Activated naive CD4-positive, alpha-beta T cell treated with anti-CD3 and anti-CD28 coated beads, Interleukin-2, amount 50 U/mL, for 72 hours (primary cell): ENCODE measurements around the gene NOD1. TPM values are rescaled to one million over a fixed set of nuclear protein-coding genes. Genes with fewer than 3 reads are reported as not detected.
A peak's percentile ranks its signal among the peaks of the same experiment; 100 is the strongest.
"Not testable (repeated sequence)": the region's sequence is repeated elsewhere in the genome, so short reads cannot be mapped to it uniquely, and the experiment has no call there.

Source experiments
- ATAC-seq, 2 donors: fragments of 150-1000 bp; cut with Tn5 transposase; 2 replicates each; pipeline ENCODE4 v1.10.0; 2021; ENCODE audit warnings: mild to moderate bottlenecking in 2 of 2, moderate library complexity in 2 of 2
- DNase-seq, 2 donors: peaks; one replicate each; pipeline ENCODE4 v3.0.0; 2021 to 2022; ENCODE audit warnings: low spot score in 2 of 2
- H3K27ac Mint-ChIP-seq, 2 donors: one replicate each; pipeline ENCODE4 v1.8.0; 2022; ENCODE audit warnings: mild to moderate bottlenecking in 2 of 2, mixed read lengths in 2 of 2
- H3K36me3 Mint-ChIP-seq, 2 donors: one replicate each; pipeline ENCODE4 v1.8.0; 2022; ENCODE audit warnings: mixed read lengths in 2 of 2
- H3K9me3 Mint-ChIP-seq, 2 donors: one replicate each; pipeline ENCODE4 v1.8.0; 2022; ENCODE audit warnings: mixed read lengths in 2 of 2
- total RNA-seq, 2 donors: library from RNA; stranded (reverse); gene quantifications; one replicate each; pipeline ENCODE4 v1.2.3, GENCODE V29; 2022

NOD1 gene, protein sequence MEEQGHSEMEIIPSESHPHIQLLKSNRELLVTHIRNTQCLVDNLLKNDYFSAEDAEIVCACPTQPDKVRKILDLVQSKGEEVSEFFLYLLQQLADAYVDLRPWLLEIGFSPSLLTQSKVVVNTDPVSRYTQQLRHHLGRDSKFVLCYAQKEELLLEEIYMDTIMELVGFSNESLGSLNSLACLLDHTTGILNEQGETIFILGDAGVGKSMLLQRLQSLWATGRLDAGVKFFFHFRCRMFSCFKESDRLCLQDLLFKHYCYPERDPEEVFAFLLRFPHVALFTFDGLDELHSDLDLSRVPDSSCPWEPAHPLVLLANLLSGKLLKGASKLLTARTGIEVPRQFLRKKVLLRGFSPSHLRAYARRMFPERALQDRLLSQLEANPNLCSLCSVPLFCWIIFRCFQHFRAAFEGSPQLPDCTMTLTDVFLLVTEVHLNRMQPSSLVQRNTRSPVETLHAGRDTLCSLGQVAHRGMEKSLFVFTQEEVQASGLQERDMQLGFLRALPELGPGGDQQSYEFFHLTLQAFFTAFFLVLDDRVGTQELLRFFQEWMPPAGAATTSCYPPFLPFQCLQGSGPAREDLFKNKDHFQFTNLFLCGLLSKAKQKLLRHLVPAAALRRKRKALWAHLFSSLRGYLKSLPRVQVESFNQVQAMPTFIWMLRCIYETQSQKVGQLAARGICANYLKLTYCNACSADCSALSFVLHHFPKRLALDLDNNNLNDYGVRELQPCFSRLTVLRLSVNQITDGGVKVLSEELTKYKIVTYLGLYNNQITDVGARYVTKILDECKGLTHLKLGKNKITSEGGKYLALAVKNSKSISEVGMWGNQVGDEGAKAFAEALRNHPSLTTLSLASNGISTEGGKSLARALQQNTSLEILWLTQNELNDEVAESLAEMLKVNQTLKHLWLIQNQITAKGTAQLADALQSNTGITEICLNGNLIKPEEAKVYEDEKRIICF
- total RNA-seq, result 10 to 100 TPM in 1 of 2 donors, 1 to 10 TPM in 1; 8.2 to 17.2 TPM

DNA sequence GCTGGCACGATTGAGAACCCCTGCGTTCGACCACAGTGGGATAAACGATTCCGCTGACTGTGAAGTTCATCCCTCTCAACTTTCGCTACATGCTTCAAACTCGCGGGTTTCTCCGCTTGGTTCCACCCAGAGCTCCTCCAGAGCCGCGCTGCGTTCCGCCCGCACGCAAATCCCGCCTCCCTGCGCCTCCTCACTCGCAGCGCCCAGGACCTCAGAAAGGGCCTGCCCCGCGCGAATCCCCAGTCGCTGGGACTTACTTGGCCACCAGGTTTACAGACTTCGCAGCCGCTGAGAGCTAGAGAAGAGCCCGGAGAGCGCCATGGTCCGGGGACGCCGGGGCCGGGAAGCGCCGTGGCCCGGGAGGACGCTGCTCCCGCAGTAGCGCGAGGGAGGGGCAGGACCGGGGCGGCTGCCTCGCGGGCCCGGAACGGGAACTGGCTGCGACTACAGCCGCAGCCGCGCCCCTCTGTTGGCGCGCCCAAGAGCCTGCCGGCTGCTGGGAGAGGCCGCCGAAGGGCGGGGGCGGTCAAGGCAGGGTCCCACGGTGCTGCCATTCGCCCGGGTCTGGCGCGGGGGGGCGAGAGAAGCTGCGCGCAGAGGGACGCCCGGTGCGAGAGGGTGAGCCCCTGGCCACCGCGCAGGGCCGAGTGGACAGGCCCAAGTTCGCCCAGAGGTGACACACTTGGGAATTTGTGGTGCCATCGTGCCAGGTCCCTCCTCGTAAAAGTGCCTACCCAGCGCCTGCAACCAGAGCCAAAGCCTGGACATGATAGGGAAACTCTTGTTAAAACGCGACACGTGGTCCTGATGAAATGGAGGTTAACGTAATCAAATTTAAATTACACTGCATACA, at the start of gene NOD1:
TSS of gene NOD1 (minus strand) at position 436 of the 853 bp plus-strand sequence. CDS start 21,863 bp downstream, outside the sequence.
- H3K36me3 Mint-ChIP-seq, result peaks cover 8 to 31% of the 10 kb centered on the region in 2 donors
- DNase-seq (peak; percentile 74 to 77), ATAC-seq (peak; percentile 86 to 97)
- peaks cover 0 to 4% of the 10 kb centered on the region in 2 donors for H3K9me3 Mint-ChIP-seq
- peak within 1 kb of the TSS; percentile 79 to 91 for H3K27ac Mint-ChIP-seq

DNA sequence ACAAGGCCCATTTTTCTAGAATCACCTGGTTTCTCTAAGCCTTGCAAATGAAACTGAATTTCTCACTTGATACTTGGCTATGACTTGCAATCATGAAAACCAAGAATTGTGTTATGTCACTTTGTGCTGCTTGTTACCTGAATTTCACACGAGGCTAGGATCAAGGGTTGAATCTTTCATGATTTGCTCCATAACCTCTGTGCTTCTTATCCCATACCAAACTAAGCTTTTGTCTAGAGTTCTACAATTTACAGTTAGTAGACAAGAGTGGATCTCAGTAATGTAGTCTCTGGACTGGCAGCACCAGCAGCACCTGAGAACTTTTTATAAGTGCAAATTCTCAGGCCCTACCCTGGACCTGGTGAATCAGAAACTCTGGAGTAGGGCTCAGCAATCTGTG, 48.7 kb upstream of the NOD1 start:
- not testable (repeated sequence) for H3K36me3 Mint-ChIP-seq, H3K9me3 Mint-ChIP-seq, ATAC-seq, H3K27ac Mint-ChIP-seq, DNase-seq

DNA sequence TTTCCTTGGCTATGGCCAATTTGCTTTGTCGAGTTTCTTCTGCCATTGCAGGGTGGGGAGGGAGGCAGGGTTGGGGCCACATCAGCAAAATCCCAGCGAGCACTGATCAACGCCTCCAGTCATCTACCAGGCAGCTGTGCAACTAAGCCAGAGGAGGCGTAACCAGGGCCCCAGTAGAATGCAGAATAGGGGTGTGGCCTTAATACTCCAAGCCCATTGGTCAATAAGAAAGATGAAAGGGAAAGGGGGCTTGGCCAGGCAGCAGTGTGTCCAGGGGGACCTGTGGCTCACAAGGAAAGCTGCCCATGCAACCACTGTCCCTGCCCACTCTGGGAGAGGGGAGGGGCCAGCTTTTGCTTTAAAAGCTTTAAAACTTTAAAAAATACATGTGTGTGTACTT, 47.6 kb upstream of the NOD1 start:
- no peaks in the 10 kb centered on the region for H3K36me3 Mint-ChIP-seq
- H3K9me3 Mint-ChIP-seq, result no peaks in the 10 kb centered on the region
- no peak for ATAC-seq
- DNase-seq, result no peak
- no peak overlapping the region for H3K27ac Mint-ChIP-seq

DNA sequence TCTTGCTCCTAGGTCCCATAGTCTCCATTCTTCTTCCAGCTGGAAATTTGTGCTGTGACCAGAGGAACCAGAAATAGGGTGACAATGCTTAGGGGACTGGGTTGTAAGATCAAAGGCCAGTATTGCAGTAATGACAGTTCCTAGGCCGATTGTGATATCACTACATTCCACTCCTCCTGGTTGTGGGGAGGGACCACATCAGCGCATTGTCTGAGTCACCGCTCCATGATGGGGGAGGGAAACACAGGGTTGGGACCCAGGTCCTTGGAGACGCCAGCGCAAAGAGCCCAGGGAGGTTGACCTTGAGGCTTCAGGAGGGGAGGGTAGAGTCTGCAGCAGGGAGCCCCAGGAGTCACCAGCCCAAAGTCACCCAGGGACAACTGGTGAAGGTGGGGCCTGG, 46.8 kb upstream of the NOD1 start:
- no peaks in the 10 kb centered on the region for H3K9me3 Mint-ChIP-seq
- ATAC-seq (no peak), DNase-seq (no peak)
- H3K36me3 Mint-ChIP-seq, result no peaks in the 10 kb centered on the region
- no peak overlapping the region for H3K27ac Mint-ChIP-seq

DNA sequence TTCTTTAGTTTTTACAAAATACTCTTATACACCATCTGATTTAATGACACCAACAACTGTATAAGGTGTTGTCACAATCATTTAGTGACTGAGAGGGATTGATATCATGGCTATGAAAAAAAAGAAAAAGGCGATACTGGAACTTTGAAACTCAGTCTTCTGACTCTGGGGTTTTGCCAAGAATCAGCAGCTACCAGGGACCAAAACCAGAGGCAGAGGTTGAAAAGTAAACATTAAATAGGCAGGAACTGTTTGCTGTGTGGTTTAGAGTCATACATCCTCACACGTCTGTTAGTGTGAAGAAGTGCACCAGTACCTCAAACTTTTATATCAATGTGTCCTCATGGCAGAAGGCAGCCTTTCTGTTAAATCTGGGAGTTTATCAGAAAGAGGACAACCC, 46.0 kb upstream of the NOD1 start:
- no peaks in the 10 kb centered on the region for H3K9me3 Mint-ChIP-seq
- no peaks in the 10 kb centered on the region for H3K36me3 Mint-ChIP-seq

DNA sequence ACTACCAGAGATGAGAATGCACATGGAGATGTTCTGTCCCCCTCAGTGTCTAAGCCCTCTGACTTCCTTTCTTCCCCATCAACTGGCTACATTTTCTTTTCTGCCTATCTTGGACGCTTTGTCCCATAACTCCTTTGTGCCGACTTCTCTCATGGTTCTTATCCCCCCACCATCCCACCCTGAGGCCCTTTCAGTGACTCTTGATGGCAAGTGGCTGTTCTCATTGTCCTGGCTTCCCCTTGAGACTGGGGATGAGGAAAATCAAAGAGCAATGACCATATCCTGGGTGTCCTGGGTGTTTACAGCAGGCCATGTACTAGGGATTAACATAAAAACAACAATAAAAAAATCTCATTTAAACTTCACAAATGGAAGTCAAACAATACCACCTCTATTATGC, 44.9 kb upstream of the NOD1 start:
- H3K36me3 Mint-ChIP-seq, result no peaks in the 10 kb centered on the region
- ATAC-seq, result no peak

More for the DNA sequence above, 46.0 kb upstream of the NOD1 start:
- ATAC-seq, result no peak
- no peak overlapping the region for H3K27ac Mint-ChIP-seq
- DNase-seq, result no peak

DNA sequence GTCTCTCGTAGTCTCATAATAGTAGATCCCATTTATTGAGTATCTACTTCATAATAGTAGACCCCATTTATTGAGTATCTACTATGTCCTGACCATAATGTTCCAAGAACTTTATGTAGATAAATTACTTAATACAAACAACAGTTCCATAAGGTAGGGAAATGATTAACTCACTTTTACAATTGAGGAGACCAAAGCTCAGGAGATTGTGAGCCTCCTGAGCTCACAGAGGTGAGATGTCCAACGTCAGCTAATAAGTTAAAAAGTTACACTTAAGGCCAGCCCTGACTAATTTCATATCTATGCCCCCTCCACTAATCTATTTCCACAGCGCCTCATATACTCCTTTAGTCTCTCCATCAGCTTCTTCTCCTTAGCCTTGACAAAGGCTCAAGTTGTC, 43.6 kb upstream of the NOD1 start:
- ATAC-seq, result no peak
- no peak overlapping the region for H3K27ac Mint-ChIP-seq
- H3K9me3 Mint-ChIP-seq, result no peaks in the 10 kb centered on the region
- no peak for DNase-seq
- no peaks in the 10 kb centered on the region for H3K36me3 Mint-ChIP-seq

More for the DNA sequence above, 44.9 kb upstream of the NOD1 start:
- Mint-ChIP-seq H3K9me3 (no peaks in the 10 kb centered on the region), H3K27ac (peak overlapping the region in 1 of 2 donors; percentile 57)
- DNase-seq, result no peak

DNA sequence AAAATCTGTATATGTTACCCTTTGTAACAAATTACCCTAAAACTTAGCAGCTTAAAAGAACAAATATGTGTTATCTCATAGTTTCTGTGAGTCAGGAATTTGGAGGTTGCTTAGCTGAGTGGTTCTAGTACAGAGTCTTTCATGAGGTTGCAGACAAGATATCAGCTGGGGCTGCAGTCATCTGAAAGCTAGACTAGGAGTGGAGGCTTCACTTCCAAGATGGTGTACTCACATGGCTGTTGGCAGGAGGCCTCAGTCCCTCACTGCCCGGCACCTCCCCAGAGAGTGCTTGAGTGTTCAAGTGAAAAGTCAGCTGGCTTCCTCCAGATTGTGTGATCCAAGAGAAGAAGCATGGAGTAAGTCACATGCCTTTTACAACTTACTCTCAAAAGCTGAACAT, 42.9 kb upstream of the NOD1 start:
- DNase-seq (no peak), ATAC-seq (peak; percentile 9 to 82)
- no peak overlapping the region for H3K27ac Mint-ChIP-seq
- H3K36me3 Mint-ChIP-seq, result no peaks in the 10 kb centered on the region
- no peaks in the 10 kb centered on the region for H3K9me3 Mint-ChIP-seq

DNA sequence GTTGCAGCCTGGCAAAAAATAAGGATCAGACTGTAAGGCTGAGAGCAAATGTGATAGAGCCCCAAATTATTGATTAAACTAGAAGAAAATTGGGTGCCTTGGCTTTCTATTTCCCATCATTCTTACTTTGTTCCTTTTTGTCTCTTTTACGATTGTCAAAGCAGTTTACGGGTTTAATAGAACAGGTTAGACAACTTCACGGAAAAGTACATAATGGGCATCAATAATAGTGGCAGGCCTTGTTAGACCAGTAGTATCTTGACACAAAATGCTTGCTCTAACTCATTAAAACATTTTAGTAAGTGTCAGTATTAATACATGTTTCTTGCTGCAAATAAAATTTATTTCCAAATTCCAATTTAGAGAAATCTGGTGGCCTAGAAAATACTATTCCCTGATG, 40.5 kb upstream of the NOD1 start:
- H3K27ac Mint-ChIP-seq, result no peak overlapping the region
- H3K36me3 Mint-ChIP-seq, result no peaks in the 10 kb centered on the region
- ATAC-seq (no peak), DNase-seq (no peak)
- H3K9me3 Mint-ChIP-seq, result no peaks in the 10 kb centered on the region

DNA sequence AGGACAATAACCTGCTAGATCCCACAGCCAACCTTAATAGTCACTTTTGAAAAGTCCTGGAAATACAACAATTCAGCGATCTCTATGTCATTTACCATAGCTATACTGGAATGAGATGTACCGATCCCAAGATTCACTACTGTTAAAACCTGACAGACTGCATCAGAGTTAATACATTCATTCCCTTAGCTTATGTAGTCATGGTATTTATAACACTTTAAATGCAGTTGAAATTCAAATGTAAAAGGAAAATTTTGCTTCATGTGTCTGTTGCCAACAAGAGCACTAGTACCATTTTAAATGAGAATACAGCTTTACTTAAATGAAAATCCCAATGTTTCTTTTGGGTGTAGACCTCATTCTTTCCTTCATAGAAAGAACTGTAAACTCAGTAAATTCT, 37.2 kb upstream of the NOD1 start:
- no peaks in the 10 kb centered on the region for H3K9me3 Mint-ChIP-seq

DNA sequence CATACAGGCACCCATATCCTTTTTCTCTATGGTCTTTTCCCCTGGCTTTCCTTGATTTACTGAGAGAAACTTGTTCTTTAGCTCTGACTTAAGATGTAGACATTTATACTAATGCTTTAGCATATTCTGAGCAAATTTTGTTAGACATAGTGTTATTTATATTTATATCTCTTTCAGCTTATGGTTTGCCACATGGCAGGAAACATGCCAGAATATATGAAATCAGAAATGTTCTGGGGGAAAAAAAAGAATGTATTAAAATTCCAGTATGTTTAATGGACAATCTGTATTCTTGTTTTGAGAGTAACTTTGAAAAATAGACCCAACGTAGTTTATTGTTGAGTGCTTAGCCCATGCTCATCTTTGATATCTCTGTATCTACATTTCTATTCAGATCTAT, 36.2 kb upstream of the NOD1 start:
- Mint-ChIP-seq H3K36me3 (no peaks in the 10 kb centered on the region), H3K27ac (no peak overlapping the region), H3K9me3 (no peaks in the 10 kb centered on the region)
- ATAC-seq (no peak), DNase-seq (no peak)

More for the DNA sequence above, 37.2 kb upstream of the NOD1 start:
- Mint-ChIP-seq H3K27ac (no peak overlapping the region), H3K36me3 (no peaks in the 10 kb centered on the region)
- ATAC-seq (no peak), DNase-seq (no peak)

DNA sequence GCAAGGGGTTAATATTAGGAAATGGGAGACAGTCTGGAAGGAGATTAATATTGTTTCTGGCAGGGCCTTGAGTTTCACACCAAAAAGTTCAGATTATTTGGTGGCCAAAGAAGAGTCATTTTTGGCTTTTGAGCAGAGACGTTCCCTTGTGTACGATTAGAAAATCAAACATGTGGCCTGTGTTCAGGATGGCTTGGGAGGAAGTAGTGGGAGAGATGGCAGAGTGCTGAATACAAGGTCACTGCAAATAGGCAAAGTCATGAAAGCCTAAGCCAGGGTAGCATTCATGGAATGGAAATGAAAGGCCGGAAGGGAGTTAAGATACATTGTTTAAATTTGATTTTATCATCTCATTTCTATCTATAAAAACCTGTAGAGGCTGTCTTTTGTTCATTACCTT, 35.6 kb upstream of the NOD1 start:
- DNase-seq, result no peak
- Mint-ChIP-seq H3K36me3 (no peaks in the 10 kb centered on the region), H3K9me3 (no peaks in the 10 kb centered on the region), H3K27ac (no peak overlapping the region)
- ATAC-seq, result no peak

DNA sequence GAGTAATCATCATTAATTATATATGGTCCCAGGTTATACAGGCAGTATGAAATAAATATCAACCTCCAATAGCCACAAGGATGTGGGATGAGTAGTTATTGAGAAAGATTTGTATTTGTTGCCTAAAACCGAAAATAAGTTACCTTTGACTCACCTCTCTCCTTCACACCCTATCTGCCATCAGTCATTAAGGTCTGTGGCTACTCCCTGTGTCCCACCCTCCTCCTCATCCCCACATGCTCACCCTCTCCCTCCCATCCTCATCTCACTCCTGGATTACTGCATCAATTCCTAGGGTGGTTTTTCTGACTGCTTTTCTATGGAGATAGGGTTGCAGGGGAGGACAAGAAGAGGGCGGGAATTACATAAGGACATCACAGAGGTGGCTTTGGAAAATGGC, 35.2 kb upstream of the NOD1 start:
- Mint-ChIP-seq H3K9me3 (no peaks in the 10 kb centered on the region), H3K27ac (no peak overlapping the region), H3K36me3 (no peaks in the 10 kb centered on the region)
- DNase-seq (no peak), ATAC-seq (peak in 1 of 2 donors; percentile 35)

DNA sequence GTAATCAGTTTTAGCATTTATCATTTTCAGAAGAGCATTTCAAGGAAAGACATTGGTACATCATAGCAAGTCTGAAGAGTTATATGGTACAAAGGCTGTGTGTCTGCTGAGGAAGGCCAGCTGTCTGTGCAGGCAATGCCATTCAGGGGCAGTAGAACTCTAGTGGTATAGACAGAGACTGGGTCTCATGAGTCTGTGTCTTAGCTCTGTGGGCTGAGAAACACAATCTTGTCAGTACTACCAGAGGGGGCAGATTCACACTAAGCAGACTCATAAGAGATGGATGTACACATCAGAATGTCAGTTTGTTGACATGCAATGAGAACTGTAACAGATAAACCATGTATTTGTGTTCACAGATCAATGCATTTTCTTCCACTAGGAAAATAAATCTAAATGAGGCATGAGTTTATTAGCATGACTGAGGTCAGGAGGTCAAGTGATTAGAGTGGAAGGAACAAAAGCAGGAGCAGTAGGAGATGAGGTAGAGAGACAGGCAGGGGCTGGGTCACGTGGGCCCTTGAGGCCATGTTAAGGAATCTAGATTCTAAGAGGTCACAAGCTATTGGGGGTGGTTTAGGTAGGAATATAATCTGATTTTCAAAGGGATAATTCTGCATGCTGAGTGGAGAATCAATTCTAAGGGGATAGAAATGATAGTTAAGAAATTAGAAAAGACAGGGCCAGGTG, 33.5 kb upstream of the NOD1 start:
- Mint-ChIP-seq H3K36me3 (peaks cover 0 to 2% of the 10 kb centered on the region in 2 donors), H3K9me3 (peaks cover 0 to 5% of the 10 kb centered on the region in 2 donors), H3K27ac (no peak overlapping the region)
- DNase-seq (no peak), ATAC-seq (no peak)

DNA sequence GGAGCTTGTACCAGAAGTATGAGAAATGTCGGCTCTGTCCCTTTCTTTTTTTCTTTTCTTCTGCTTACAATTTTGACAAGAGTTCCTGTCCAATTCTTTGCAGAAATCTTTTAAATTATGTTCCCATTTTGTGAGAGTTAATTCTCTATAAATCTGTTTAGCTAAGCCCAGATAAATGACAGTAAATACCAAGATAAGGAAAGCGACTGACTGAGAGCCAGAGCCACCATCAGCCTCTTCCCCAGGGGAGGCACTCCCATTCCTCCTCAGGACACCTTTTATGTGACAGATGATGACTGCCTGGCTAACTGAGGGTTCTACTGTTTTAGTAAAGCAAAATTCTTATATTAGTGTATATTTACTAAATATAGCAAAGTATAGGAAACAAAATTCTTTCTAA, 32.9 kb upstream of the NOD1 start:
- Mint-ChIP-seq H3K36me3 (peaks cover 0 to 7% of the 10 kb centered on the region in 2 donors), H3K9me3 (peaks cover 0 to 5% of the 10 kb centered on the region in 2 donors), H3K27ac (no peak overlapping the region)
- ATAC-seq, result no peak
- no peak for DNase-seq
